HuH-7 (cell line): ENCODE data around the gene TRMT2A.
A peak's percentile ranks its signal among the peaks of the same experiment; 100 is the strongest.
"Not testable (repeated sequence)": the region's sequence is repeated elsewhere in the genome, so short reads cannot be mapped to it uniquely, and the experiment has no call there.

Experiments
- DNase-seq: peaks from one replicate; pipeline ENCODE4 v3.0.0; 2011; ENCODE audit warnings: low spot score

TRMT2A gene

GRCh38 chr22:20086101-20086599 lies 30.9 kb downstream of the TRMT2A start:
- DNase-seq, result no peak

- DNase-seq, result no peak
These were observed 31.4 kb downstream of the TRMT2A start for GRCh38 chr22:20085651-20086050.

- DNase-seq, result peak; percentile 80
These were observed 32.2 kb downstream of the TRMT2A start for GRCh38 chr22:20084547-20085413.

GRCh38 chr22:20083891-20084546 lies 33.0 kb downstream of the TRMT2A start:
- DNase-seq, result no peak

- DNase-seq, result no peak
These were observed 33.7 kb downstream of the TRMT2A start for GRCh38 chr22:20083157-20083890.

GRCh38 chr22:20080776-20081654 lies 36.0 kb downstream of the TRMT2A start:
- DNase-seq, result no peak

GRCh38 chr22:20080445-20080775 lies 36.6 kb downstream of the TRMT2A start:
- DNase-seq, result peak; percentile 61

- peak; percentile 95 for DNase-seq
These were observed 37.1 kb downstream of the TRMT2A start, which contains the start of gene DGCR8 for GRCh38 chr22:20079745-20080444. Gene DGCR8 (plus strand): TSS chr22:20080241. CDS start chr22:20085964, 5,723 bp downstream.

- DNase-seq, result no peak
These were observed 40.3 kb downstream of the TRMT2A start for GRCh38 chr22:20076627-20077172.

- no peak for DNase-seq
These were observed 45.5 kb downstream of the TRMT2A start for GRCh38 chr22:20071524-20071972.

- no peak for DNase-seq
These were observed 47.5 kb downstream of the TRMT2A start for GRCh38 chr22:20069331-20070042.

- no peak for DNase-seq
These were observed 48.4 kb downstream of the TRMT2A start for GRCh38 chr22:20068640-20069039.

GRCh38 chr22:20067384-20067682 lies 49.7 kb downstream of the TRMT2A start:
- DNase-seq, result not testable (repeated sequence)

- no peak for DNase-seq
These were observed 50.2 kb downstream of the TRMT2A start for GRCh38 chr22:20066617-20067383.

GRCh38 chr22:20065896-20066616 lies 51.0 kb downstream of the TRMT2A start:
- no peak for DNase-seq

- DNase-seq, result no peak
These were observed 52.3 kb downstream of the TRMT2A start for GRCh38 chr22:20064545-20065262.

GRCh38 chr22:20064140-20064480 lies 52.9 kb downstream of the TRMT2A start:
- no peak for DNase-seq
